ENCODE results near the gene PABPN1L. TPM values are rescaled to one million over a fixed set of nuclear protein-coding genes. Genes with fewer than 3 reads are reported as not detected.

The PABPN1L gene
- total and polyA plus RNA-seq, 2 of the 4 experiments (the other 2 are of a cell fraction) = not detected

- Histone ChIP-seq H3K4me2 (ENCODE audit: low read depth, low read length) (no peak overlapping the region), H4K91ac (ENCODE audit: insufficient read depth, low read depth, low read length) (no peak overlapping the region), H4K5ac (ENCODE audit: low read depth, low read length) (no peak overlapping the region), H3K56ac (ENCODE audit: extremely low read depth, insufficient read depth, low read length) (no peak overlapping the region), H3K79me1 (ENCODE audit: low read depth in 1 of 2, low read length in 2 of 2) (no peaks in the 10 kb centered on the region; a peak in 1 of 4 replicates), H3K36me3 (ENCODE audit: control insufficient read depth, insufficient read depth, low read length) (peaks cover 5% of the 10 kb centered on the region; the same call in 1 of the 2 replicates), H3K4ac (ENCODE audit: low read depth, low read length) (no peak overlapping the region), H3K27me3 (ENCODE audit: control insufficient read depth, insufficient read depth, low read length) (no peaks in the 10 kb centered on the region), H2BK120ac (ENCODE audit: low read depth, low read length) (no peak overlapping the region), H3K14ac (replicated peaks; ENCODE audit: low read depth, low read length) (no peak overlapping the region), H4K20me1 (ENCODE audit: insufficient read depth, low read length) (no peaks in the 10 kb centered on the region; the same call in 1 of the 2 replicates), H3K27ac (ENCODE audit: insufficient read depth, low read length) (no peak overlapping the region), H3K4me3 (ENCODE audit: insufficient read depth, low read depth, low read length) (no peak overlapping the region), H3K9me1 (ENCODE audit: insufficient read depth, low read length) (peaks cover 5% of the 10 kb centered on the region), H3K9me3 (ENCODE audit: control insufficient read depth, insufficient read depth, low read length) (no peaks in the 10 kb centered on the region), H3K4me1 (ENCODE audit: control insufficient read depth, insufficient read depth, low read length) (peaks cover 14% of the 10 kb centered on the region), H2AFZ (replicated peaks; ENCODE audit: low read length, poor library complexity) (peak overlapping the region; percentile 49), H3K9ac (ENCODE audit: low read depth, low read length) (no peak overlapping the region), H4K8ac (ENCODE audit: low read depth in 2 of 2, low read length in 2 of 2) (no peak overlapping the region), H2BK5ac (ENCODE audit: low read depth, low read length, poor library complexity, severe bottlenecking) (no peak overlapping the region), H2BK20ac (ENCODE audit: low read depth, low read length) (no peak overlapping the region), H3K23ac (ENCODE audit: low read depth, low read length) (no peak overlapping the region), H3K18ac (ENCODE audit: low read depth, low read length) (no peak overlapping the region), H2AK5ac (ENCODE audit: low read depth, low read length) (no peak overlapping the region), H2BK15ac (ENCODE audit: low read depth, low read length) (no peak overlapping the region), H2AK9ac (replicated peaks; ENCODE audit: low read depth, low read length, poor library complexity) (peak overlapping the region; percentile 69)
- ChIA-PET CTCF (interaction anchor here (1.7 kb wide), 1 partner anchor 41 kb away, joined by 4 read pairs; no protein-coding TSS in a partner anchor), POLR2A (ENCODE audit: unreplicated experiment) (no interaction called here)
- dilution Hi-C loops (cut with HindIII; ENCODE audit: low sequenced_read_pairs, unreplicated experiment) (no loop called here), in situ Hi-C loops (cut with MboI; ENCODE audit: low sequenced_read_pairs) (no loop called here), intact Hi-C loops (cut with micrococcal nuclease) (loop anchor here (1.0 kb wide), 1 partner anchor 40 kb away; the partner anchor contains the start of gene TRAPPC2L)
- WGBS, 2 experiments (ENCODE audit: extremely low coverage in 2 of 2, insufficient read length in 1 of 2) = 92% methylated on average over 39 of the region's 41 CpGs; no CpG with 5 or more reads in 1 of the 2 experiments
- ATAC-seq (ENCODE audit: low read depth) (no peak), DNase-seq (no peak)
- BruUV-seq (replicated peaks) = no TSS peak
- TF ChIP-seq CTCF (conservative IDR thresholded peaks at IDR 0.05; ENCODE audit: low read depth, low read length) (no peak), BHLHE40 (IDR thresholded peaks at IDR 0.05; ENCODE audit: low read depth, low read length) (no peak), NFE2L2 (IDR thresholded peaks at IDR 0.05; ENCODE audit: low read depth, low read length) (no peak), CEBPB (IDR thresholded peaks at IDR 0.05; ENCODE audit: low read depth, low read length) (no peak), USF2 (IDR thresholded peaks at IDR 0.05; ENCODE audit: low read depth, low read length) (no peak), MAZ (IDR thresholded peaks at IDR 0.05; ENCODE audit: borderline replicate concordance, low read depth, low read length) (no peak), CHD1 (IDR thresholded peaks at IDR 0.05; ENCODE audit: low read depth, low read length) (no peak), POLR2A (IDR thresholded peaks at IDR 0.05; ENCODE audit: low read depth, low read length) (no peak), MAFK (IDR thresholded peaks at IDR 0.05; ENCODE audit: low read depth, low read length) (no peak), FOS (IDR thresholded peaks at IDR 0.05; ENCODE audit: low read depth, low read length) (no peak), RFX5 (IDR thresholded peaks at IDR 0.05; ENCODE audit: low read depth, low read length) (no peak), SMC3 (IDR thresholded peaks at IDR 0.05; ENCODE audit: low read depth, low read length) (no peak), RAD21 (IDR thresholded peaks at IDR 0.05; ENCODE audit: low read length) (no peak), ELK1 (IDR thresholded peaks at IDR 0.05; ENCODE audit: borderline replicate concordance, low read depth, low read length) (no peak), MXI1 (IDR thresholded peaks at IDR 0.05; ENCODE audit: borderline replicate concordance, low read depth, low read length) (no peak)
Observed at GRCh38 chr16:88816736-88817535, 49.5 kb downstream of the PABPN1L start.

Data from IMR-90 (cell line).